HepG2 (cell line): ENCODE measurements around the gene GMEB2. TPM values are rescaled to one million over a fixed set of nuclear protein-coding genes. Genes with fewer than 3 reads are reported as not detected.

Source experiments
- ATAD3A ChIP-seq: sonication (generic); formaldehyde crosslinking; IDR thresholded peaks from 2 replicates; pipeline ENCODE4 v1.4.0; 2020; ENCODE audit warnings: missing genetic modification reagents
- CBX5 ChIP-seq: sonication (generic); formaldehyde crosslinking; IDR thresholded peaks from 2 replicates; pipeline ENCODE4 v1.4.0; 2020; ENCODE audit warnings: missing genetic modification reagents, borderline replicate concordance
- DRAP1 ChIP-seq: IDR thresholded peaks from 2 replicates; pipeline ENCODE4 v1.6.1; 2016; ENCODE audit warnings: missing genetic modification reagents, missing compliant biosample characterization
- ERF ChIP-seq: IDR thresholded peaks from 2 replicates; pipeline ENCODE4 v1.6.1; 2018; ENCODE audit warnings: missing biosample characterization, missing genetic modification reagents
- HOXA9 ChIP-seq: sonication (generic); formaldehyde crosslinking; IDR thresholded peaks from 2 replicates; pipeline ENCODE4 v1.8.1; 2022; ENCODE audit warnings: missing genetic modification reagents, mild to moderate bottlenecking, moderate library complexity, borderline replicate concordance
- JUND ChIP-seq: sonication (generic); formaldehyde crosslinking; IDR thresholded peaks from 2 replicates; pipeline ENCODE4 v1.8.0; 2022; ENCODE audit warnings: mild to moderate bottlenecking, missing genetic modification reagents
- KLF16 ChIP-seq, 2 experiments: sonication (generic) in 1 of 2; formaldehyde crosslinking in 1 of 2; IDR thresholded peaks; 2 replicates each; pipeline versions ENCODE4 v1.6.1 to v1.8.0; 2016 to 2023; ENCODE audit warnings: missing genetic modification reagents in 2 of 2, missing compliant biosample characterization in 1 of 2
- KMT2A ChIP-seq: sonication (generic); formaldehyde crosslinking; IDR thresholded peaks from 2 replicates; pipeline ENCODE4 v1.4.0; 2020; ENCODE audit warnings: missing genetic modification reagents
- MAX ChIP-seq: IDR thresholded peaks from 2 replicates; pipeline ENCODE4 v1.6.1; 2012; ENCODE audit warnings: inconsistent platforms
- MED13 ChIP-seq: sonication (generic); formaldehyde crosslinking; IDR thresholded peaks from 2 replicates; pipeline ENCODE4 v1.5.0; 2020; ENCODE audit warnings: missing genetic modification reagents
- MEIS2 ChIP-seq: sonication (generic); formaldehyde crosslinking; IDR thresholded peaks from 2 replicates; pipeline ENCODE4 v1.9.0; 2021; ENCODE audit warnings: mild to moderate bottlenecking, missing genetic modification reagents
- PATZ1 ChIP-seq: sonication (generic); formaldehyde crosslinking; IDR thresholded peaks from 2 replicates; pipeline ENCODE4 v1.4.0; 2020; ENCODE audit warnings: missing genetic modification reagents
- RAD21 ChIP-seq: fragments of 450-650 bp; formaldehyde crosslinking; IDR thresholded peaks from 2 replicates; pipeline ENCODE4 v1.5.0; 2020; ENCODE audit warnings: mild to moderate bottlenecking
- TGIF2 ChIP-seq: IDR thresholded peaks from 2 replicates; pipeline ENCODE4 v1.6.1; 2016; ENCODE audit warnings: control low read depth, missing compliant biosample characterization
- ZBTB2 ChIP-seq: sonication (generic); formaldehyde crosslinking; IDR thresholded peaks from 2 replicates; pipeline ENCODE4 v1.8.0; 2022; ENCODE audit warnings: low read depth, missing genetic modification reagents
- ZBTB33 ChIP-seq: sonication (generic); formaldehyde crosslinking; IDR thresholded peaks from 2 replicates; pipeline ENCODE4 v1.4.0; 2020; ENCODE audit warnings: missing genetic modification reagents
- ZFY ChIP-seq: sonication (generic); formaldehyde crosslinking; IDR thresholded peaks from 2 replicates; pipeline ENCODE4 v1.4.0; 2020; ENCODE audit warnings: missing genetic modification reagents
- ZNF143 ChIP-seq: sonication (generic); formaldehyde crosslinking; IDR thresholded peaks from 2 replicates; pipeline ENCODE4 v1.4.0; 2020; ENCODE audit warnings: missing genetic modification reagents
- ZNF24 ChIP-seq: fragments of 450-650 bp; IDR thresholded peaks from 2 replicates; pipeline ENCODE4 v1.6.1; 2017; ENCODE audit warnings: antibody characterized with exemption, mild to moderate bottlenecking
- ZNF331 ChIP-seq: sonication (generic); formaldehyde crosslinking; IDR thresholded peaks from 2 replicates; pipeline ENCODE4 v1.4.0; 2020; ENCODE audit warnings: missing genetic modification reagents
- ZNF333 ChIP-seq: sonication (generic); formaldehyde crosslinking; IDR thresholded peaks from 2 replicates; pipeline ENCODE4 v1.4.0; 2020; ENCODE audit warnings: mild to moderate bottlenecking, missing genetic modification reagents, borderline replicate concordance
- ZNF460 ChIP-seq: sonication (generic); formaldehyde crosslinking; IDR thresholded peaks from 2 replicates; pipeline ENCODE4 v1.5.1; 2020; ENCODE audit warnings: missing genetic modification reagents, mild to moderate bottlenecking, borderline replicate concordance
- ZNF691 ChIP-seq: sonication (generic); formaldehyde crosslinking; IDR thresholded peaks from 2 replicates; pipeline ENCODE4 v1.4.0; 2020; ENCODE audit warnings: missing genetic modification reagents, low read depth, mild to moderate bottlenecking, borderline replicate concordance
- ZNF841 ChIP-seq: sonication (generic); formaldehyde crosslinking; IDR thresholded peaks from 2 replicates; pipeline ENCODE4 v1.8.1; 2023; ENCODE audit warnings: missing genetic modification reagents, borderline replicate concordance
- polyA plus RNA-seq, 8 experiments: library from polyadenylated mRNA; depleted of rRNA in 3 of 8; stranded (reverse) in 7 of 8; unstranded in 1 of 8; fragments of >200 nt; fragmentation: Illumina TruSeq in 4 of 8; extraction: Trizol in 4 of 8; gene quantifications; 2 replicates each; pipeline versions ENCODE4 v1.2.1 to v1.2.3, GENCODE V29; 2011 to 2016; ENCODE audit warnings: low read depth in 4 of 8, missing spikeins in 1 of 8, mixed read lengths in 1 of 8; ENCODE audit not compliant: insufficient read depth in 1 of 8
- total RNA-seq, 5 experiments: library from RNA; depleted of rRNA; stranded (reverse); fragments of >200 nt; fragmentation: Illumina TruSeq; extraction: Trizol; gene quantifications; 2 replicates each; pipeline ENCODE4 v1.2.3, GENCODE V29; 2016; ENCODE audit warnings: low read depth in 1 of 5

GMEB2 gene
- total and polyA plus RNA-seq, 2 of the 13 experiments (the other 11 are each of a cell fraction or from before 2014, with no cell fraction given) = 10.6 to 12.4 TPM

GRCh38 chr20:63624486-63624885 is 2.4 kb downstream of the GMEB2 start (continued):
- peak; percentile 33; the same call in 1 of the 2 replicates for TF ChIP-seq ZBTB33 (CRISPR knock-in tag)
- TF ChIP-seq CBX5 (CRISPR knock-in tag) = 0 out of 2 replicates have a peak, but pooled peaks have one; percentile 45
- peak; percentile 36; the same call in 1 of the 2 replicates for TF ChIP-seq PATZ1 (CRISPR knock-in tag)
- TF ChIP-seq ZNF841 (CRISPR knock-in tag) = no peak
- TF ChIP-seq MAX = 0 out of 2 replicates have a peak, but pooled peaks have one; percentile 22
- no peak for TF ChIP-seq ZNF24
- no peak for TF ChIP-seq ZBTB2 (CRISPR knock-in tag)
- TF ChIP-seq RAD21 (CRISPR knock-in tag) = no peak
- TF ChIP-seq ZNF331 = peak; percentile 58; the same call in 1 of the 2 replicates
- TF ChIP-seq MED13 (CRISPR knock-in tag) = no peak
- TF ChIP-seq ZNF460 (CRISPR knock-in tag) = no peak
- peak; percentile 14; the same call in 1 of the 2 replicates for TF ChIP-seq ZNF143
- TF ChIP-seq ERF = 0 out of 2 replicates have a peak, but pooled peaks have one; percentile 20
- no peak for TF ChIP-seq KLF16 (CRISPR knock-in tag; IDR thresholded peaks at IDR 0.05)
- TF ChIP-seq JUND (CRISPR knock-in tag) = no peak
- no peak for TF ChIP-seq ZFY
- TF ChIP-seq ZNF333 (CRISPR knock-in tag) = no peak
- TF ChIP-seq MEIS2 (CRISPR knock-in tag) = no peak
- 0 out of 2 replicates have a peak, but pooled peaks have one; percentile 44 for TF ChIP-seq ZNF691
- TF ChIP-seq DRAP1 = no peak
- no peak; the same call in 1 of the 2 replicates for TF ChIP-seq ATAD3A
- TF ChIP-seq HOXA9 (CRISPR knock-in tag) = no peak
- no peak for TF ChIP-seq TGIF2
- 0 out of 2 replicates have a peak, but pooled peaks have one; percentile 53 for TF ChIP-seq KMT2A (CRISPR knock-in tag)
